WTC11 (cell line): ENCODE data around the gene ANO4. TPM values are rescaled to one million over a fixed set of nuclear protein-coding genes. Genes with fewer than 3 reads are reported as not detected.

Experiments used
- ATAC-seq: fragments of 200-7000 bp; cut with Tn5 transposase; 2 replicates; pipeline ENCODE4 v1.10.0; 2021; ENCODE audit warnings: mild to moderate bottlenecking, moderate library complexity
- CTCF ChIA-PET: fragments of 300-600 bp; sonication (Branson Sonifier 250); formaldehyde crosslinking; loops from one replicate; lab custom pipeline; 2021; ENCODE audit warnings: antibody characterized with exemption; lab: Charles Lee
- POLR2A ChIA-PET: fragments of 350-600 bp; sonication (Branson Sonifier 250); formaldehyde crosslinking; loops from one replicate; lab custom pipeline; 2021; ENCODE audit warnings: antibody characterized with exemption; lab: Charles Lee
- DNase-seq: peaks from one replicate; pipeline ENCODE4 v3.0.0; 2021; ENCODE audit warnings: low spot score
- H3K27ac Mint-ChIP-seq: 2 replicates; pipeline ENCODE4 v1.8.0; 2021; ENCODE audit warnings: mixed read lengths
- H3K27me3 Mint-ChIP-seq: 2 replicates; pipeline ENCODE4 v1.8.0; 2021; ENCODE audit warnings: low read depth, mild to moderate bottlenecking, moderate library complexity, mixed read lengths
- H3K36me3 Mint-ChIP-seq: 2 replicates; pipeline ENCODE4 v1.8.0; 2021; ENCODE audit warnings: mixed read lengths
- H3K4me1 Mint-ChIP-seq: 2 replicates; pipeline ENCODE4 v1.8.0; 2022; ENCODE audit warnings: mixed read lengths
- H3K4me3 Mint-ChIP-seq: 2 replicates; pipeline ENCODE4 v1.8.0; 2021; ENCODE audit warnings: mild to moderate bottlenecking, moderate library complexity, mixed read lengths
- H3K9me3 Mint-ChIP-seq: 2 replicates; pipeline ENCODE4 v1.8.0; 2021; ENCODE audit warnings: mixed read lengths
- CREB1 ChIP-seq: sonication (generic); formaldehyde crosslinking; IDR thresholded peaks from 2 replicates; pipeline ENCODE4 v1.8.0; 2023; ENCODE audit warnings: mild to moderate bottlenecking, missing genetic modification reagents
- FOXK1 ChIP-seq: sonication (generic); formaldehyde crosslinking; IDR thresholded peaks from 2 replicates; pipeline ENCODE4 v1.8.0; 2022; ENCODE audit warnings: mild to moderate bottlenecking, moderate library complexity, missing genetic modification reagents
- NR1H2 ChIP-seq: sonication (generic); formaldehyde crosslinking; IDR thresholded peaks from 2 replicates; pipeline ENCODE4 v1.9.0; 2021; ENCODE audit warnings: mild to moderate bottlenecking, moderate library complexity, missing genetic modification reagents
- PRDM15 ChIP-seq: sonication (generic); formaldehyde crosslinking; IDR thresholded peaks from 2 replicates; pipeline ENCODE4 v1.8.0; 2022; ENCODE audit warnings: missing genetic modification reagents
- RELA ChIP-seq: sonication (generic); formaldehyde crosslinking; IDR thresholded peaks from 2 replicates; pipeline ENCODE4 v1.8.1; 2022; ENCODE audit warnings: missing genetic modification reagents, mild to moderate bottlenecking, borderline replicate concordance
- SP1 ChIP-seq: sonication (generic); formaldehyde crosslinking; conservative IDR thresholded peaks from 2 replicates; pipeline ENCODE4 v1.8.1; 2022; ENCODE audit warnings: missing genetic modification reagents
- USF2 ChIP-seq: sonication (generic); formaldehyde crosslinking; IDR thresholded peaks from 2 replicates; pipeline ENCODE4 v1.8.1; 2023; ENCODE audit warnings: mild to moderate bottlenecking, missing genetic modification reagents, moderate library complexity
- ZSCAN18 ChIP-seq: fragments of 250-450 bp; sonication (Bioruptor Pico); IDR thresholded peaks from 2 replicates; pipeline ENCODE4 v2.1.2; 2022; ENCODE audit warnings: mild to moderate bottlenecking, moderate library complexity
- total RNA-seq: library from RNA; stranded (reverse); gene quantifications from 3 replicates; pipeline ENCODE4 v1.2.3, GENCODE V29; 2021
- TF ChIP-seq, protein P1 (sequence below): fragments of 250-450 bp; sonication (Bioruptor Pico); IDR thresholded peaks from 2 replicates; pipeline ENCODE4 v1.9.0; 2021; ENCODE audit warnings: mild to moderate bottlenecking

Gene ANO4
- total RNA-seq, 1 experiment from 2014 or later, result 2.6 TPM

DNA sequence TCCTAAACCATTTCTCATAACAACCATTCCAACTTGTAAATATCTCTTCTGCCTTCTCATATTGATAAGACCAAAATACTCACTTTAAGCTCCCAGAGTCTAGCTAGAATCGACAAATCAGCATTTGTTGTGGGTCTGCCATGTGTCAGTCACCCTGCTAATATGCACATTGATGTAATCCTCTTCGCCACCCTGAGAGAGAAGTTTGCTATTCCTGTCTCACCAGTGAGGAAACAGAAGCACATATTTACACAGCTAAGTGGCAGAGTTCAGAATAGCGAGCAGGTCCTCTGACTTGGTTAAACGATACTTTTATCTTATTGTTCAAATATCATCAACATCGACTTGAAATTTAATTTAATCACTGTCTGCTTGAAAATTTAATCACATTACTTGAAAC, 142.1 kb downstream of the ANO4 start (continued):
- no peak for TF ChIP-seq ZSCAN18 (CRISPR knock-in tag)
- TF ChIP-seq, protein P1, sequence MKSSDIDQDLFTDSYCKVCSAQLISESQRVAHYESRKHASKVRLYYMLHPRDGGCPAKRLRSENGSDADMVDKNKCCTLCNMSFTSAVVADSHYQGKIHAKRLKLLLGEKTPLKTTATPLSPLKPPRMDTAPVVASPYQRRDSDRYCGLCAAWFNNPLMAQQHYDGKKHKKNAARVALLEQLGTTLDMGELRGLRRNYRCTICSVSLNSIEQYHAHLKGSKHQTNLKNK (CRISPR knock-in tag), result no peak
- TF ChIP-seq, all 79 proteins: peak for 0

DNA sequence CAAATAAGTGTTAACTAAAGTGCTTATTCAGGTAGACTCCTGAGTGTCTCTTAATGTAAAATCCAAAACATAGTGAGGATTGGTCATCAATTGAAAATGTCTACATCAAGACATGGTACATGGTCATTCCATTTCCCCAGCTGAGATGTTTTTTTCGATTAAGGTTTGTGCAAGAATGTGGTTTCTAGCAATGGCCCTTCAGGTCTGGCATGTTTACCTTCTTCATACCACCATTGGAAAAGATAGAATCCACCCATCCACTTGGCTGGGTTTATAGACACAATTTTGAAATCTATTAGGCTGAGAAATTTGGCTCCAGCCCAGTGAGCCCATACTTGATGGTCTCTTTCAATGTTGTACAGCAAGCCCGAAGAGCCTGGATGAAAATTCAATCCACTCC, 145.9 kb downstream of the ANO4 start:
- no peak for ATAC-seq
- no peak overlapping the region for H3K4me3 Mint-ChIP-seq
- CTCF ChIA-PET, result interaction anchor here (1.1 kb wide), 1 partner anchor 14 kb away, joined by 3 read pairs; no protein-coding TSS in a partner anchor
- H3K4me1 Mint-ChIP-seq, result no peaks in the 10 kb centered on the region
- POLR2A ChIA-PET, result no interaction called here
- TF ChIP-seq SP1 (no peak), RELA (CRISPR knock-in tag) (no peak)
- TF ChIP-seq, all 79 proteins: peak for 0
- Mint-ChIP-seq H3K9me3 (no peaks in the 10 kb centered on the region), H3K36me3 (no peaks in the 10 kb centered on the region), H3K27me3 (no peaks in the 10 kb centered on the region), H3K27ac (no peak overlapping the region)
- no peak for DNase-seq

- no peak overlapping the region for H3K4me3 Mint-ChIP-seq
- no peak for TF ChIP-seq USF2 (CRISPR knock-in tag)
- TF ChIP-seq PRDM15, result no peak
- no peak for TF ChIP-seq NR1H2
- TF ChIP-seq FOXK1 (CRISPR knock-in tag), result no peak
Observed at GRCh38 chr12:100942984-100943749, 148.6 kb downstream of the ANO4 start.

DNA sequence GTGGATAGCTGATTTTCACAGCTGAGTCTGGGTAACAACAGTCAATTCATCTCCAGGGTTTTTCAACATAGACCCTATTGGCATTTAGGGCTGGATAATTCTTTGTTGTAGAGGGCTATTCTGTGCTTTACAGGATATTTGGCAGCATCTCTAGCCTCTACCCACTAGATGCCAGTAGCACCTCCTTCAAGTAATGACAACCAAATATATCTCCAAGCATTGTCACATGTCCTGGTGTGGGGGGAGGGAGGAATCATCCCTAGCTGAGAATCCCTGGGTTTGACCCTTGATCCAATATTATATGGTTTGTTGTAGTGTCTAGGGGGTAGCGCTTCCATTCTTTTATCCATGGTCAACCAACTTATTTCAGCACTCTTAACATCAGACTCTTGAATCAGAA, 157.2 kb downstream of the ANO4 start:
- no peak for DNase-seq
- no peak overlapping the region for H3K4me3 Mint-ChIP-seq
- CTCF ChIA-PET, result interaction anchor here (0.5 to 1.1 kb wide), 2 partner anchors 25 to 328 kb away, joined by 3 read pairs; no protein-coding TSS in a partner anchor

More at GRCh38 chr12:100942984-100943749, 148.6 kb downstream of the ANO4 start:
- H3K36me3 Mint-ChIP-seq, result no peaks in the 10 kb centered on the region
- DNase-seq (no peak), ATAC-seq (0 out of 2 replicates have a peak, but pooled peaks have one; percentile 24)
- ChIA-PET POLR2A (no interaction called here), CTCF (no interaction called here)
- peaks cover 6% of the 10 kb centered on the region; the same call in 1 of the 2 replicates for H3K9me3 Mint-ChIP-seq
- H3K27ac Mint-ChIP-seq, result peak overlapping the region; percentile 54; the same call in 1 of the 2 replicates
- H3K4me1 Mint-ChIP-seq, result no peaks in the 10 kb centered on the region
- no peaks in the 10 kb centered on the region for H3K27me3 Mint-ChIP-seq

More for the DNA sequence above, 157.2 kb downstream of the ANO4 start:
- TF ChIP-seq CREB1 (CRISPR knock-in tag) (no peak), USF2 (CRISPR knock-in tag) (peak; percentile 63)
- Mint-ChIP-seq H3K27me3 (no peaks in the 10 kb centered on the region), H3K27ac (no peak overlapping the region), H3K36me3 (no peaks in the 10 kb centered on the region), H3K9me3 (peaks cover 2% of the 10 kb centered on the region; the same call in 1 of the 2 replicates), H3K4me1 (peaks cover 66% of the 10 kb centered on the region)
- peak; percentile 13; the same call in 1 of the 2 replicates for ATAC-seq
- POLR2A ChIA-PET, result interaction anchor here (0.7 kb wide), 1 partner anchor 134 kb away, joined by 3 read pairs; no protein-coding TSS in a partner anchor
